GM21423 (cell line): ENCODE measurements around the gene TPRN.

Experiments used
- ATAC-seq: cut with Tn5 transposase; IDR thresholded peaks from one replicate; pipeline ENCODE4 v1.9.1; 2021; ENCODE audit warnings: mild to moderate bottlenecking, moderate library complexity; ENCODE audit not compliant: unreplicated experiment

Gene TPRN

GRCh38 chr9:137213160-137214060 lies 12.9 kb upstream of the TPRN start:
- ATAC-seq = no peak

GRCh38 chr9:137212520-137212919 lies 12.0 kb upstream of the TPRN start:
- no peak for ATAC-seq

- no peak for ATAC-seq
Observed at GRCh38 chr9:137211532-137211931, 11.0 kb upstream of the TPRN start.

GRCh38 chr9:137206602-137207001 lies 6.1 kb upstream of the TPRN start:
- no peak for ATAC-seq

GRCh38 chr9:137205126-137206069 lies 4.9 kb upstream of the TPRN start, which contains the start of the genes NDOR1 and TMEM203:
NDOR1 (plus strand) TSS chr9:137205700; CDS start chr9:137205778, 78 bp downstream.
TMEM203 (minus strand) TSS chr9:137205648; CDS start chr9:137205414, 234 bp downstream.
- peak; percentile 39 for ATAC-seq

GRCh38 chr9:137204731-137205125 lies 4.2 kb upstream of the TPRN start:
- ATAC-seq = no peak

GRCh38 chr9:137202966-137203365 lies 2.4 kb upstream of the TPRN start:
- ATAC-seq = no peak

- no peak for ATAC-seq
Observed at GRCh38 chr9:137201205-137201868, 796 bp upstream of the TPRN start.

- no peak for ATAC-seq
Observed at GRCh38 chr9:137199411-137200121, 975 bp downstream of the TPRN start.

- ATAC-seq = no peak
Observed at GRCh38 chr9:137198902-137199283, 1.6 kb downstream of the TPRN start.

- no peak for ATAC-seq
Observed at GRCh38 chr9:137198051-137198901, 2.3 kb downstream of the TPRN start.

GRCh38 chr9:137195525-137196220 lies 4.9 kb downstream of the TPRN start:
- ATAC-seq = no peak

GRCh38 chr9:137194909-137195308 lies 5.6 kb downstream of the TPRN start:
- ATAC-seq = no peak

GRCh38 chr9:137194388-137194787 lies 6.2 kb downstream of the TPRN start:
- ATAC-seq = no peak

- no peak for ATAC-seq
Observed at GRCh38 chr9:137193771-137194170, 6.8 kb downstream of the TPRN start.

GRCh38 chr9:137192859-137193258 lies 7.7 kb downstream of the TPRN start:
- ATAC-seq = no peak

GRCh38 chr9:137192448-137192780 lies 8.1 kb downstream of the TPRN start:
- no peak for ATAC-seq

- ATAC-seq = no peak
Observed at GRCh38 chr9:137191691-137192447, 8.7 kb downstream of the TPRN start.
